HEK293T (cell line): ENCODE data around the gene GRIK1.

ENCODE experiments used
- CTCF ChIA-PET: fragments of 350-600 bp; formaldehyde crosslinking; extraction: SDS; loops from one replicate; lab custom pipeline; 2021; ENCODE audit warnings: antibody characterized with exemption, inconsistent platforms; lab: Yijun Ruan, JAX
- POLR2A ChIA-PET: fragments of 350-600 bp; formaldehyde crosslinking; extraction: SDS; loops from one replicate; lab custom pipeline; 2020; ENCODE audit warnings: antibody characterized with exemption, inconsistent platforms; lab: Yijun Ruan, JAX
- DNase-seq: peaks from one replicate; pipeline ENCODE4 v3.0.0; 2012; ENCODE audit warnings: mixed read lengths; ENCODE audit errors: extremely low spot score
- ARNT ChIP-seq: fragments of 450-650 bp; IDR thresholded peaks from 2 replicates; pipeline ENCODE4 v1.6.1; 2017; ENCODE audit warnings: mild to moderate bottlenecking
- BHLHE40 ChIP-seq: fragments of 450-650 bp; IDR thresholded peaks from 2 replicates; pipeline ENCODE4 v1.6.1; 2016; ENCODE audit warnings: mild to moderate bottlenecking, moderate library complexity, borderline replicate concordance
- CTBP1 ChIP-seq: fragments of 450-650 bp; IDR thresholded peaks from 2 replicates; pipeline ENCODE4 v1.6.1; 2016; ENCODE audit warnings: borderline replicate concordance
- ELF4 ChIP-seq: fragments of 450-650 bp; IDR thresholded peaks from 2 replicates; pipeline ENCODE4 v1.6.1; 2017; ENCODE audit warnings: antibody characterized with exemption
- FOXA1 ChIP-seq: fragments of 450-650 bp; IDR thresholded peaks from 2 replicates; pipeline ENCODE4 v1.6.1; 2016; ENCODE audit warnings: mild to moderate bottlenecking
- FOXK2 ChIP-seq: fragments of 450-650 bp; IDR thresholded peaks from 2 replicates; pipeline ENCODE4 v1.6.1; 2016; ENCODE audit warnings: mild to moderate bottlenecking
- FOXM1 ChIP-seq: fragments of 450-650 bp; IDR thresholded peaks from 2 replicates; pipeline ENCODE4 v1.6.1; 2017; ENCODE audit warnings: mild to moderate bottlenecking, borderline replicate concordance
- HDGF ChIP-seq: fragments of 450-650 bp; IDR thresholded peaks from 2 replicates; pipeline ENCODE4 v1.6.1; 2017; ENCODE audit warnings: antibody characterized with exemption, borderline replicate concordance
- L3MBTL2 ChIP-seq: fragments of 450-650 bp; conservative IDR thresholded peaks from 2 replicates; pipeline ENCODE4 v1.6.1; 2016; ENCODE audit warnings: mild to moderate bottlenecking
- LEF1 ChIP-seq: fragments of 450-650 bp; IDR thresholded peaks from 2 replicates; pipeline ENCODE4 v1.6.1; 2017; ENCODE audit warnings: mild to moderate bottlenecking, borderline replicate concordance
- NFRKB ChIP-seq: fragments of 450-650 bp; IDR thresholded peaks from 2 replicates; pipeline ENCODE4 v1.6.1; 2016; ENCODE audit warnings: mild to moderate bottlenecking, moderate library complexity
- PKNOX1 ChIP-seq: fragments of 450-650 bp; IDR thresholded peaks from 2 replicates; pipeline ENCODE4 v1.6.1; 2016
- SP1 ChIP-seq: fragments of 450-650 bp; IDR thresholded peaks from 2 replicates; pipeline ENCODE4 v1.6.1; 2017
- SUZ12 ChIP-seq: fragments of 450-650 bp; IDR thresholded peaks from 2 replicates; pipeline ENCODE4 v1.6.1; 2016; ENCODE audit warnings: mild to moderate bottlenecking
- TARDBP ChIP-seq: fragments of 450-650 bp; IDR thresholded peaks from 2 replicates; pipeline ENCODE4 v1.6.1; 2016
- ZNF384 ChIP-seq: fragments of 450-650 bp; IDR thresholded peaks from 2 replicates; pipeline ENCODE4 v1.6.1; 2016

Gene GRIK1

DNA sequence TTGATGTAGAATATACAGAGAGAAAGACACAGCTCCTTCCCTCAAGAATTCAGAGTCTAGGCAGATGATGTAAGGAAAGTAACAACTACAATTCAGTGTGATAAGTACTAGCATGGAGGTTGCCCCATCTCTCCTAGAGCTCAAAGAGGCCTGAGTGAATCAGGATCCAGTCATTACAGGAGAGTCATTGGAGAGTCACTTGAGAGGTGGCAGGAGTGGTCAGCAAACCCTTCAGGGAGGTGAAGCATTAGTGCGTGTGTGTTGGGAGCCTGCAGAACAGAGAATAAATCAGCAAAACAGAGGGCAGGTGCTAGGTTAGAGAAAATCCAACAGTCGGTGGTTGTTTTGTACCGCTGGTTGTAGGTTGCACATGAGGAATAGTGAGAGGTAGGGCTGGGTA is 46.1 kb downstream of the GRIK1 start:
- no peak for DNase-seq
- no peak for TF ChIP-seq ZNF384
- no peak for TF ChIP-seq NFRKB
- TF ChIP-seq SP1 = no peak
- no peak for TF ChIP-seq L3MBTL2
- no peak for TF ChIP-seq LEF1
- no peak for TF ChIP-seq PKNOX1
- TF ChIP-seq TARDBP = no peak
- POLR2A ChIA-PET = no interaction called here
- CTCF ChIA-PET = no interaction called here

- TF ChIP-seq ZNF384 (no peak), ARNT (no peak), NFRKB (no peak), L3MBTL2 (no peak), BHLHE40 (no peak), FOXK2 (no peak), SUZ12 (no peak), FOXM1 (no peak), HDGF (no peak), TARDBP (no peak), PKNOX1 (no peak), LEF1 (no peak), FOXA1 (no peak), CTBP1 (no peak), ELF4 (no peak), SP1 (no peak)
- DNase-seq = no peak
- ChIA-PET POLR2A (no interaction called here), CTCF (no interaction called here)
These were observed 47.4 kb downstream of the GRIK1 start for GRCh38 chr21:29892379-29892778.

DNA sequence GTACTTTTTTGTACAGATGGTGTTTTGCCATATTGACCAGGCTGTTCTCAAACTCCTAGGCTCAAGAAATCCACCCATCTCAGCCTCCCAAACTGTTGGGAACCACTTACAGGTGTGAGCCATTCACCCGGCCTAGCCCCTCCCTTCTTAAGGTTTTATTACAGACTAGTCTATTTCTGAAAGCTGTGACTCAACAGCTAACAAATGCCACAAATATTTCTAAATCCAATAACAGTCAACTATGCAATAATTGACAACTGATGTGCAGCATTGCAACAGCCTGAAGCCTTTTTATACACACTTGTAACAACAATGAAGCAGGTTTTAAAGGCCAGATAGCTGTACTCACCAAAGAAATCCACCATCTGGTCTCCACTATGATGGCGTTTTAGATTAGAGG is 51.4 kb downstream of the GRIK1 start:
- TF ChIP-seq NFRKB (no peak), ELF4 (no peak), FOXA1 (no peak), SP1 (no peak), ARNT (no peak), TARDBP (no peak), LEF1 (no peak), CTBP1 (no peak), FOXM1 (no peak), BHLHE40 (no peak), HDGF (no peak), L3MBTL2 (no peak)
- DNase-seq = no peak
- ChIA-PET CTCF (no interaction called here), POLR2A (no interaction called here)

DNA sequence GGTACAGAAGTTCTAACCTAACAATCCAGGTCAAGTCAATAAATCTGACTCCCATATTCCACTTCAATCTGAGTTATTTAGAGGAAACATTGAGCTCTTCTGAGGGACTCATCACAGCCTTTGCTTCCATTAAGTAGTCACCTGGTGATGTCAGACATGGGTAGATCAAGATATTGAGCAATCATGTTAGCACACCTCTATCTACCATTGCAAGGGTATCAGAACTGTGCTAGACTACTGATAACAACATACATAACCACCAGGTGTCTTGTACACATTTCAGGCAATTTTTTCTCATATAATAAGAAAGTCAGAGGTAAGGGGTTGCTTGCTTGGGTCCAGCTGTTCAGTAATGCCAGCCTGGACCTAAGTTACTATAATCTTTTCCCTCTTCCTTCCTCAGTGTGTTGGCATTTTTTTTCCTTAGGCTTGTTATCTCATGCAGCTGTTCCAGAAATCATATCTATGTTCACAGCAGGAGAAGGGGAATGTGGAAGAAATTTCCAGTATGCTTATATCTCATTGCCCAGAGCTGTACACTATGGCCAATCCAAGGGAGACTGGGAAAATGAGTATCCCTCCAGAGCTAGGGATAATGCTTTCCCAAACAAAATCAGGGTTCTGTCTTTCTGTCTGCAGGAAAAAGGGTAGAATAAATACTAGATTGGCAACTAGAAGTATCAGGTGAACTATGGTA is 52.3 kb downstream of the GRIK1 start:
- POLR2A ChIA-PET = no interaction called here
- DNase-seq = no peak
- CTCF ChIA-PET = no interaction called here
- TF ChIP-seq HDGF (no peak), NFRKB (no peak)

GRCh38 chr21:29885491-29885890 is 54.3 kb downstream of the GRIK1 start:
- CTCF ChIA-PET = no interaction called here

DNA sequence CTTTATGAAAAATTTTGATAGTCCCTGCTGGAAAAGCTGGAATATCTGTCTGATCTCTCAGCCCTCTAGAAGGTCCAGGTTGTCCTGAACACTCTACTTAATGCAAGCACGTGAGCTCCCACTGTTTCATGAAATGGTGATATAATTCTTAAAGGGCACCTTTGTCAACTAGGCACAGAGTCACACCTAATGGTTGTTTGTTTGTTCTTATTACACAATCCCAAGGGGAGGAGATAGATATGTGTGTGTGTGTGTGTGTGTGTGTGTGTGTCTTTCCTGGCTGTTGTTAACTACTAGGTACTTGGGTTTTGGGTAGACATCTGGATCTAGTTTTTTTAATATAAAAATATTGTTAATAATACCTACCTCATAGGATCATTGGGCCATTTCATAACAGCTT is 63.9 kb downstream of the GRIK1 start:
- TF ChIP-seq L3MBTL2 (no peak), BHLHE40 (no peak), LEF1 (no peak), PKNOX1 (no peak), ZNF384 (no peak), SUZ12 (no peak), SP1 (no peak), ARNT (no peak), FOXM1 (no peak), FOXK2 (no peak), CTBP1 (no peak), TARDBP (no peak), FOXA1 (no peak), HDGF (no peak)
- no peak for DNase-seq
- POLR2A ChIA-PET = no interaction called here
- CTCF ChIA-PET = interaction anchor here (0.7 kb wide), 1 partner anchor 1357 kb away, joined by 4 read pairs; no protein-coding TSS in a partner anchor

More at GRCh38 chr21:29885491-29885890, 54.3 kb downstream of the GRIK1 start:
- TF ChIP-seq LEF1 (no peak), BHLHE40 (no peak), FOXK2 (no peak), CTBP1 (no peak), TARDBP (no peak), ELF4 (no peak), HDGF (no peak), PKNOX1 (no peak), L3MBTL2 (no peak), FOXA1 (no peak)
- POLR2A ChIA-PET = no interaction called here
- no peak for DNase-seq
